Activated naive CD8-positive, alpha-beta T cell treated with anti-CD3 and anti-CD28 coated beads, Interleukin-2, amount 10 ng/mL, durations not matched to agents 7 days and 5 days (primary cell): ENCODE data around the gene SORBS2. TPM values are rescaled to one million over a fixed set of nuclear protein-coding genes. Genes with fewer than 3 reads are reported as not detected.
"Not testable (repeated sequence)": the region's sequence is repeated elsewhere in the genome, so short reads cannot be mapped to it uniquely, and the experiment has no call there.

Experiments
- ATAC-seq: fragments of 150-1000 bp; cut with Tn5 transposase; one replicate; pipeline ENCODE4 v1.10.0; 2021; ENCODE audit warnings: low read depth, moderate library complexity
- POLR2A ChIA-PET: fragments of 350-600 bp; sonication (Branson Sonifier 250); formaldehyde crosslinking; loops from one replicate; lab custom pipeline; 2021; ENCODE audit warnings: antibody characterized with exemption; lab: Charles Lee
- DNase-seq: peaks from one replicate; pipeline ENCODE4 v3.0.0; 2021
- H3K27ac Mint-ChIP-seq: one replicate; pipeline ENCODE4 v1.8.0; 2022; ENCODE audit warnings: mild to moderate bottlenecking, mixed read lengths
- H3K27me3 Mint-ChIP-seq: one replicate; pipeline ENCODE4 v1.8.0; 2022; ENCODE audit warnings: mild to moderate bottlenecking, moderate library complexity, mixed read lengths
- H3K36me3 Mint-ChIP-seq: one replicate; pipeline ENCODE4 v1.8.0; 2021; ENCODE audit warnings: mild to moderate bottlenecking, mixed read lengths
- H3K4me1 Mint-ChIP-seq: one replicate; pipeline ENCODE4 v1.8.0; 2021; ENCODE audit warnings: mixed read lengths
- H3K4me3 Mint-ChIP-seq: one replicate; pipeline ENCODE4 v1.8.0; 2022; ENCODE audit warnings: mild to moderate bottlenecking, moderate library complexity, mixed read lengths
- H3K9me3 Mint-ChIP-seq: one replicate; pipeline ENCODE4 v1.8.0; 2021; ENCODE audit warnings: mixed read lengths
- total RNA-seq, 2 experiments: library from RNA; stranded (reverse); gene quantifications; one replicate each; pipeline ENCODE4 v1.2.3, GENCODE V29; 2021

Gene SORBS2
- total RNA-seq, 2 experiments from 2014 or later = not detected

DNA sequence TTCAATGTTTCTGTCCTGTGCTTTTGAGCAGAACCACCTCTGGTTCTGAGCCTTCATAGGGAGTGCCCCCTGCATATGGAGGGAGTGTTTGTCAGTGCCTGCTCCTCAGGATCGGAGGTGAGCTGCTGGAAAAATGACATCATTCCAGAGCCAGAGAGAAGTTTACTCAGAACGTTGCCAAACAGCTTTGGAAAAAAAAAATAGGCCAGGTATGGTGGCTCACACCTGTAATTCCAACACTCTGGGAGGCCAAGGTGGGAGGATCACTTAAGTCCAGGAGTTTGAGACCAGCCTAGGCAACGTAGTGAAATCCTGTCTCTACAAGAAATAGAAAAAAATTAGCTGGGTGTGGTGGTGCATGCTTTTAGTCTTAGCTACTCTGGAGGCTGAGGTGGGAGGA, 249.5 kb downstream of the SORBS2 start:
- H3K4me3 Mint-ChIP-seq = no peak overlapping the region
- ATAC-seq = no peak
- H3K27ac Mint-ChIP-seq = no peak overlapping the region
- POLR2A ChIA-PET = no interaction called here
- H3K36me3 Mint-ChIP-seq = no peaks in the 10 kb centered on the region
- DNase-seq = no peak
- no peaks in the 10 kb centered on the region for H3K4me1 Mint-ChIP-seq
- peaks cover 3% of the 10 kb centered on the region for H3K9me3 Mint-ChIP-seq
- peaks cover 16% of the 10 kb centered on the region for H3K27me3 Mint-ChIP-seq

DNA sequence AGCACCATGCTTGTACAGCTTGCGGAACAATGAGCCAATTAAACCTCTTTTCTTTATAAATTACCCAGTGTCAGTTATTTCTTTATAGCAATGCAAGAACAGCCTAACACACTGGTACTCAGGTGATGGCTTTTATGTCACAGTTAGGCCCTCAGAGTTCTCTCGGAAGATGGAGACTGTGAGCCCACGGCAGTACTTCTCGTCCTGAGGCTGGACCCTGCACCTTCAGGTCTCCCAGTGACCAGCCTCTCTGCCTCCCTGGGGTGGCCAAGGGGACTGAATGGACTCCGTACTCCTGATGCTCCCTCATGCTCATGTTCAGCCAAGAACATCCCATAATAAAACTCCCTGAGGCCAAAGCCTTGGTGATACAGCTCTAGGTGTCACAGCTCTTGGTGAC, 251.7 kb downstream of the SORBS2 start:
- DNase-seq = no peak
- Mint-ChIP-seq H3K27me3 (peaks cover 25% of the 10 kb centered on the region), H3K4me3 (no peak overlapping the region), H3K27ac (no peak overlapping the region), H3K36me3 (no peaks in the 10 kb centered on the region), H3K9me3 (peaks cover 3% of the 10 kb centered on the region), H3K4me1 (no peaks in the 10 kb centered on the region)
- POLR2A ChIA-PET = no interaction called here
- no peak for ATAC-seq

DNA sequence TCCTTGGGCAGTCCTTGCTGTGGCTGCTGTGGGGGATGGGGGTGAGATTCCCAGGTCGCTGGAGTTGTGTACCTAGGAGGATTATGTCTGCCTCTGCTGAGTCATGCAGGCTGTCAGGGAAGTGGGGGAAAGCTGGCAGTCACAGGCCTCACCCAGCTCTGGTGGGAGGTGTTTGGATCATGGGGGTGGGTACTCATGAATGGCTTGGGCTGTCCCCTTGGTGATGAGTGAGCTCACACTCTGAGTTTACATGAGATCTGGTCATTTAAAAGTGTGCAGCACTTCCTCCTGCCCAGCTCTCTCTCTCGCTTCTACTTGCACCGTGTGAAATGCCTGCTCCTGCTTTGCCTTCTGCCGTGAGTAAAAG, 252.1 kb downstream of the SORBS2 start:
- no peak overlapping the region for H3K27ac Mint-ChIP-seq
- peaks cover 3% of the 10 kb centered on the region for H3K9me3 Mint-ChIP-seq
- H3K36me3 Mint-ChIP-seq = no peaks in the 10 kb centered on the region
- POLR2A ChIA-PET = no interaction called here
- H3K4me1 Mint-ChIP-seq = no peaks in the 10 kb centered on the region
- no peak overlapping the region for H3K4me3 Mint-ChIP-seq
- DNase-seq (no peak), ATAC-seq (no peak)
- H3K27me3 Mint-ChIP-seq = peaks cover 26% of the 10 kb centered on the region

DNA sequence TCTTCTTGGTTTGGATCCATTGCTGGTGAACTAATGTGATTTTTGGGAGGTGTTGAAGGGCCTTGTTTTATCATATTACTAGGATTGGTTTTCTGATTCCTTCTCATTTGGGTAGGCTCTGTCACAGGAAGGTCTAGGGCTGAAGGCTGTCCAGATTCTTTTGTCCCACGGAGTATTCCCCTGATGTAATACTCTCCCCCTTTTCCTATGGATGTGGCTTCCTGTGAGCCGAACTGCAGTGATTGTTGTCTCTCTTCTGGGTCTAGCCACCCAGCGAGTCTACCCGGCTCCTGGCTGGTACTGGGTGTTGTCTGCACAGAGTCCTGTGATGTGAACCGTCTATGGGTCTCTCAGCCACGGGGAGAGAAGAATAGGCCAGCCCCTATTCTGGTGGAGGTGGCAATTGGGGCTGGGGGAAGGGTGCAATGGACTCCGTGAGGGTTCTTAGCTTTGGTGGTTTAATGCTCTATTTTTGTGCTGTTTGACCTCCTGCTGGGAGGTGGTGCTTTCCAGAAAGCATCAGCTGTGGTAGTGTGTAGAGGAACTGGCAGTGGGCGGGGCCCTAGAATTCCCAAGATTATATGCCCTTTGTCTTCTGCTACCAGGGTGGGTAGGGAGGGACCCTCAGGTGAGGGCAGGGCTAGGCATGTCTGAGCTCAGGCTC, 252.6 kb downstream of the SORBS2 start:
- H3K27ac Mint-ChIP-seq, DNase-seq, H3K4me3 Mint-ChIP-seq, POLR2A ChIA-PET, H3K36me3 Mint-ChIP-seq, ATAC-seq, H3K4me1 Mint-ChIP-seq, H3K9me3 Mint-ChIP-seq: not testable (repeated sequence)
- peaks cover 24% of the 10 kb centered on the region for H3K27me3 Mint-ChIP-seq

DNA sequence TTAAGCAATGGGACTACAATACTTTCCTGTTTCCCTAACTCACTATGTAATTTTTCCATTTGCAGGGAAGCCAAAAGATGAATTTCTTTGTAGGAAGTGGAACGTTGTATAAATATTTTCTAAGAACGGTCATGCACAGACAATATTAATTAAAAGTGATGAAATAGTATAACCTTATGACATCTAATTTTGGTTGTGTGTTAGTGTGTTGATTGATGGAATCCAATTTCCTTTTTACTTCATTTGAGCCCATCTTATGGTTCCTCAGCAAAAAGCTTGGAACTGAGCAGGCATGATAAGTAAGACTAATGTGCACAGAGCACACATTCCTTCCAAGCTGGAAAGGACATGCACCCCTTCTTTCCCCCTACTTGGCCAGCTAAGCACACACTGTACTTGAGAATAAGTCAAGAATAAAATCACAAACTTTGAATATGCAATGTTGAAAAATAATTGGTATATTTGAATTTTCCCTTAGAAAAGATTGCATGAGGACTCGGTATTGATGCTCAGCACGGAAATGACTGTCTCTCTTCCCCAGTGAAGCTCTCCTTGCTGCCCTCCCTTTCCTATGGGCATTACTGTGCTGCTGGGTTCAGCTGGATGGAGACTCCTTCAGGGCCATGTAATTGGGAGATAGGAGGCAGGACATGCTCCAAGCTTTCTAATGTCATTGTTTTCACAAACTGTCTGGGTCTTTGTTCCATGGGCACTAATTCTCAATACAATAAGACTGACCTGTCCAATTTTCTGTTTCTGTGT, 257.4 kb downstream of the SORBS2 start:
- POLR2A ChIA-PET = no interaction called here
- no peak for DNase-seq
- ATAC-seq = no peak
- Mint-ChIP-seq H3K36me3 (no peaks in the 10 kb centered on the region), H3K4me1 (no peaks in the 10 kb centered on the region), H3K27me3 (peaks cover 27% of the 10 kb centered on the region), H3K27ac (no peak overlapping the region), H3K9me3 (no peaks in the 10 kb centered on the region), H3K4me3 (no peak overlapping the region)

DNA sequence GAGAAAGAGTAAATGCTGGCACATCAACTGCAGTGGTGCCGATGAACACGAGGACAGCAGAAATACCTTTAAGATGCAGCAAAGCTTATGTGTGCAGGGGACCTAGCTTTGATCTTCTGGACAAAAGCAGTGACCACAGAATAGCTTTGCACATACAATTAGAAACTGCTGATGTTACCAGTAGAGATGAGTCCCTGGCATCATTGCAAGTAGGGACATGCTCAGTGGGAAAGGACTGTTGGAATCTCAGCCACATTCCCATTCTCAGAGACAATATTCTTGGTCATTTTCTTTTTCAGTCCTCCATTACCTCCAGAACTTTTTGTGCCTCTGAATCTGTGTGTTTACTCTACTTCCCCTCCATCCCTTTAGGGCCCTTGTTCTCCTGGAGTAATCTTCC, 259.7 kb downstream of the SORBS2 start:
- Mint-ChIP-seq H3K36me3 (no peaks in the 10 kb centered on the region), H3K27ac (no peak overlapping the region), H3K4me1 (no peaks in the 10 kb centered on the region), H3K27me3 (peaks cover 22% of the 10 kb centered on the region), H3K4me3 (no peak overlapping the region), H3K9me3 (no peaks in the 10 kb centered on the region)
- no peak for DNase-seq
- no peak for ATAC-seq
- POLR2A ChIA-PET = no interaction called here

DNA sequence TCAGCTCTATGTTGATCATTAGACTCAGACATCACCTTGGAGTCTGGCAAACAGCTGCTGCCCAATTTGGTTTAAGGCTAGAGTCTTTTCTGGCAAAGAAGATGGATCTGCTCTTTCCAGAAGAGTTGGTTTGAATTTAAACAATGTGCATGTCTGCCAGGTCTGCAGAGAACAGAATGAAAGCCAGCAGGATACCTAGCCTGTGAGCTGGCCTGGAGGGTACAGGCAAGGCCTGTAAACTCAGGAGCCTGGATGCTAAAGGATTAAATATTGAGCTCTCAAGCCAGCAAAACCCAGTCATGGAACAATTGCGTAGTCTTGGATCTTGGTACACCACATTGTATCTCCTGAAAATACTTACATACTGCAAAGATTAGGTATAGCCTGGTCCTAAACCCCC, 261.1 kb downstream of the SORBS2 start:
- no peaks in the 10 kb centered on the region for H3K9me3 Mint-ChIP-seq
- no peaks in the 10 kb centered on the region for H3K4me1 Mint-ChIP-seq
- DNase-seq (no peak), ATAC-seq (no peak)
- H3K27ac Mint-ChIP-seq = no peak overlapping the region
- H3K27me3 Mint-ChIP-seq = peaks cover 18% of the 10 kb centered on the region
- H3K4me3 Mint-ChIP-seq = no peak overlapping the region
- H3K36me3 Mint-ChIP-seq = no peaks in the 10 kb centered on the region
- POLR2A ChIA-PET = no interaction called here

DNA sequence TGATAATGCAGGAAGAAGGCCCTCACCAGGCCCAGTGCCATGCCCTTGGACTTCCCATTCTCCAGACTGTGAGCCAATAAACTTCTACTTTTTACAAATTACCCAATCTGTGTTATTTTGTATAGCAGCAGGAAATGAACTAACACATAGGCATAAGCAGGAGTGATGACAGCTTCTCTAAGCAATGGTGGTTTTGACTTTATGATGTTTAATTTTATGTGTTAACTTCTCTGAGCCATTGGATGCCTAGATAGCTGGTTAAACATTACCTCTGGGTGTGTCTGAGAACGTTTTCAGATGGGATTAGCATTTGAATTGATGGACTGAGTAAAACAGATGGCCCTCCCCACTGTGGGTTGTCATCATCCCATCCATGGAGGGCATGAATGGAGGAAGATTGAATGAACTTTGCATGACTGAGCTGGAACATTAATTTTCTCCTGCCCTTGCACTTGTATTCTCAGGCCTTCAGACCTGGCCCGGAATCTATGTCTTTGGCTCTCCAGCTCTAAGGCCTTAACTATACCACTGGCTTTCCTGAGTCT, 262.8 kb downstream of the SORBS2 start:
- no peaks in the 10 kb centered on the region for H3K36me3 Mint-ChIP-seq
- POLR2A ChIA-PET = no interaction called here
- ATAC-seq (no peak), DNase-seq (no peak)
- H3K4me3 Mint-ChIP-seq = no peak overlapping the region
- H3K4me1 Mint-ChIP-seq = no peaks in the 10 kb centered on the region
- no peak overlapping the region for H3K27ac Mint-ChIP-seq
- H3K27me3 Mint-ChIP-seq = peaks cover 15% of the 10 kb centered on the region
- no peaks in the 10 kb centered on the region for H3K9me3 Mint-ChIP-seq

DNA sequence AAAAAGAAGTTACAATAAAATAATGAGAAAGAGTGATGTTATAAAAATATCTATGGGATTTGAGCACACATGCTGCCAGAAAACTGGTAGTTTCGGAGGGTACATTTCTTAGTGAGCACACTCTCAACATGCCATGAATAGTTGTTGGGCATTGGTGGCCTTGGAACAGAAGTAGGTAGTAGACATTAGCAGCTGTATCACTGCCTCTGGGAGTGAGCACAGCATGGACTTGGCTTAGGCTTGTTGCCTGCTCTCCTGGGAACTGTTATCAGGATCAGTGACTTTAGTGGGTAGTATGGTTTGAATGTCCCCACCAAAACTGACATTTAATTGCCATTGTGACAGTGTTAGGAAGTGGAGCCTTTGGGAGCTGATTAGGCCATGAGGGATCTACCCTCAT, 263.4 kb downstream of the SORBS2 start:
- H3K4me3 Mint-ChIP-seq = no peak overlapping the region
- DNase-seq = no peak
- H3K27me3 Mint-ChIP-seq = peaks cover 15% of the 10 kb centered on the region
- POLR2A ChIA-PET = no interaction called here
- no peaks in the 10 kb centered on the region for H3K4me1 Mint-ChIP-seq
- no peak overlapping the region for H3K27ac Mint-ChIP-seq
- no peaks in the 10 kb centered on the region for H3K9me3 Mint-ChIP-seq
- H3K36me3 Mint-ChIP-seq = no peaks in the 10 kb centered on the region
- no peak for ATAC-seq

DNA sequence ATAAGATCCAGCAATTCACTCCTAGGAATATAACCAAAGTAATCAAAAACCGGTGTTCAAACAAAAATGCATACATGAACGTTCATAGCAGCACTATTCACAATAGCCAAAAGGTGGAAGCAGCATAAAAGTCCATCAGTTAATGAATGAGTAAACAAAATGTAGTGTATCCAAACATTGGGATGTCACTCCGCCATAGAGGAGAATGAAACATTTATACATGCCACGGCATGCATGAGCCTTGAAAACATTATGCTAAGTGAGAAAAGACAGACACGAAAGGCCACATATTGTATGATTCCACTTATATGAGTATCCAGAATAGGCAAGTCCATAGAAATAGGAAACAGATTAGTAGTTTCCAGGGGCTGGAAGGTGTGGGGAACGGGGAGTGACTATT, 265.7 kb downstream of the SORBS2 start:
- no peaks in the 10 kb centered on the region for H3K36me3 Mint-ChIP-seq
- no peak for ATAC-seq
- no peak for DNase-seq
- H3K27me3 Mint-ChIP-seq = peaks cover 14% of the 10 kb centered on the region
- no peaks in the 10 kb centered on the region for H3K4me1 Mint-ChIP-seq
- no peak overlapping the region for H3K4me3 Mint-ChIP-seq
- no peak overlapping the region for H3K27ac Mint-ChIP-seq
- no peaks in the 10 kb centered on the region for H3K9me3 Mint-ChIP-seq
- POLR2A ChIA-PET = no interaction called here

DNA sequence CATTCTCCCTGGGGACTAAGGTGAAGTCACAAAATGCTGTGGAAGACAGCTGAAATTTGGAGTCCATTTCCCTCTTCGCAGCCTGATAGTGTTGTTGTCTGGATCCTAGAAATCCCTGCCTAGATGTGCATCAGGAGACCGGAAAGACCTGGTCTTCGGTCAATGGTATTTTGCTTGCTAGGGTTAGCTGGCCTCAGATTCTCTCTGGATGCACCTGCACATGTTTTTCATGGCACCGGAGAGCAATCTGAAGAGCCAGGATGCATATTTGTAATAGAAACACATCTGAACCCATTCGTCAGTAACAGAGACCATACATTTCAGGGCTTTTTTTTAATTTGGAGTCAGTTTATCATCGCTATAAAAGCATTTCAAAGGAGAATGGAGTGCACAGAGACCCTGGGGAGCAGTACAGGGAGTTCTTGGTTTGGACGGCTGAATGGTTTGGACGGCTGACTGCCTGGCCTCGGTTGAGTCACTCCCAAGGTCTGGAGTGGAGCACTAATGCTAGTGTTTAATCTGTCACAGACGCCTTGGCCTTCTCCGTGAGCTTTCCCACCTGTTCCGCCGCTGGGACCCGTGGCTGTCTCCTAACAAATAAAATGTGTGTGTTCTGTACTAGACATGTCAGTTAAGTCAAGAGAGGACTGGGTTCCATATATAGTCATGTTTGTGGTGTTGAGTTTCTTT, 269.2 kb downstream of the SORBS2 start:
- DNase-seq (no peak), ATAC-seq (no peak)
- Mint-ChIP-seq H3K4me1 (no peaks in the 10 kb centered on the region), H3K9me3 (no peaks in the 10 kb centered on the region), H3K27ac (no peak overlapping the region), H3K36me3 (no peaks in the 10 kb centered on the region), H3K4me3 (no peak overlapping the region), H3K27me3 (peaks cover 9% of the 10 kb centered on the region)
- POLR2A ChIA-PET = no interaction called here

DNA sequence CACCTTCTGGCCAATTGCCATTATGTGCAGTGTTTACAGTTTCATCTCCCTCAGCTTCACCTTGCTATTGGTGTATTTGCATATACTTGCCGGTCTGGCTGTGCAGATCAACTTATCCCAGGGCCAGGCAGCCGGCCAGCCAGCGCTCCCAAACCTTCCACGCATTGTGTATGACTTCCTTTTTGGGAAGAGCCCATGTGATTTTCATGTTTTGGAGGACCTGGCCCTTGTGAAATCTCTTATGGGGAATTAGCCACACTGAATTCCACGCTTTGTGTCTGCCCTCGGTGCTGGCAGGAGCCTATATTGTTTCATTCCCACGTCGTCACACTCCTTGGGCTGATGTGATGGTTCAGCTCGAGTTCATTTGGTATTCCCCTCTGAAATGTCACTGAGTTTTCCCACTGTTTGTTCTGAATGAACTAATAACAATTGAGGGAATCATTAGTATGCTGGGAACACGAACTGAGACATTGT, 270.7 kb downstream of the SORBS2 start:
- H3K4me3 Mint-ChIP-seq = no peak overlapping the region
- H3K4me1 Mint-ChIP-seq = no peaks in the 10 kb centered on the region
- no peaks in the 10 kb centered on the region for H3K9me3 Mint-ChIP-seq
- H3K36me3 Mint-ChIP-seq = no peaks in the 10 kb centered on the region
- ATAC-seq (no peak), DNase-seq (no peak)
- no peak overlapping the region for H3K27ac Mint-ChIP-seq
- POLR2A ChIA-PET = no interaction called here
- peaks cover 7% of the 10 kb centered on the region for H3K27me3 Mint-ChIP-seq

DNA sequence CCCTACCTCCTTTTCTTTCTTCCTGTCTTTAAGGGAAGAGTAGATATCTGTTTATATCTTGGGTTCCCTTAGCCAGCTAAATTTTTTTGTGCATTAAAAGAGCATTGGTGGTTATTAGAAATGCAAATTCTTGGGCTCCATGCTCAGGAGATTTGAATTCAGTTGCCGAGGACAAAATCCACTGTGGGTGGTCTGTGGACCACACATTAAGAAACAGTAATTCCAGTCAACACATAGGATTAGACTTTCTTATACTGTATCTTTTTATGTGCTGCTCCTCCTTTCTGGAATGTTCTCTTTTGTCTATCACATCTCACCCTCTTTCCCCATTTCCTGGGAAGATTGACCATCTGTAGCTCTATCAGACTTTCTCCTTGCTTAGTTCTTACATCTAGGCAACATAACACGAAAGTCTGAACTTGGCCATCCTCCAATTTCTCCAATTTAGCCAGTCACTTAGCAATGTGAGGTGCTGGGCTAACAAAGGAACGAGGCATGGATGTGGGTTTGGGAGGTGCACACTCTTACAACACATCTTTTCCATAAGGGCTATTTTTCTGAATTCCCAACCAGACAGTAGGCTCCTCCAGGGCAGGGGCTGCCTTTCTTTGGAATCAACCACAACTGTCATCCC, 271.4 kb downstream of the SORBS2 start:
- no peak overlapping the region for H3K4me3 Mint-ChIP-seq
- no peaks in the 10 kb centered on the region for H3K4me1 Mint-ChIP-seq
- H3K36me3 Mint-ChIP-seq = no peaks in the 10 kb centered on the region
- H3K27me3 Mint-ChIP-seq = peaks cover 5% of the 10 kb centered on the region
- H3K9me3 Mint-ChIP-seq = no peaks in the 10 kb centered on the region
- POLR2A ChIA-PET = no interaction called here
- DNase-seq (no peak), ATAC-seq (no peak)
- H3K27ac Mint-ChIP-seq = no peak overlapping the region
